HG03196 (cell line): ENCODE results near the gene AKAP10.
"Not testable (repeated sequence)": the region's sequence is repeated elsewhere in the genome, so short reads cannot be mapped to it uniquely, and the experiment has no call there.

ENCODE experiments used
- ATAC-seq: cut with Tn5 transposase; IDR thresholded peaks from one replicate; pipeline ENCODE4 v1.9.1; 2021; ENCODE audit not compliant: unreplicated experiment

Gene AKAP10

DNA sequence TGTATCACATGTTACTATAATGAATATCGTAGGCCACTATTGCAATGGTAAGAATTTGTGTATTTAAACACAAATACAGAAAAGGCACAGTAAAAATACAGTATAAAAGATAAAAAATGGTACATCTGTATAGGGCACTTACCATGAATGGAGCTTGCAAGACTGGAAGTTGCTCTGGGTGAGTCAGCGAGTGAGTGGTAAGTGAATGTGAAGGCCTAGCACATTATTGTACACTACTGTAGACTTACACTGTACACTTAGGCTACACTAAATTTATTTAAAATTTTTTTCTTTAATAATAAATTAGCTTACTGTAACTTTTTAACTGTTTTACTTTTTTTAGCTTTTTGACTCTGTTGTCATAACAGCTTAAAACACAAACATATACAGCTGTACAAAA is 42.5 kb downstream of the AKAP10 start:
- ATAC-seq: no peak

DNA sequence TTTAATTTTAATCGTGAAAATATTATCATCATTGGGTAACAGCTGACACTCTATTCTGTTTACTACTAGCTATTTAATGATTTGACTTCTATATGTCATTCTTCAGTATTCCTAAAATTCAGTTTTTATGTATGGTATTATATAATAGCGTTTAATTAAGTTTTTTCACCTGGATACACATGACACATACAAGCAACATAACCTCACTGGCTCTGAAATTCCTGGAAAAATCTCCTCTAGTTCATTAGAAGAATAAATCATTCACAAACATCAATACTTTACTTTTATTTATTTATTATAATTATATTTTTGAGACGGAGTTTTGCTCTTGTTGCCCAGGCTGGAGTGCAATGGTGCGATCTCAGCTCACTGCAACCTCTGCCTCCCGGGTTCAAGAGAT is 44.0 kb downstream of the AKAP10 start:
- no peak for ATAC-seq

DNA sequence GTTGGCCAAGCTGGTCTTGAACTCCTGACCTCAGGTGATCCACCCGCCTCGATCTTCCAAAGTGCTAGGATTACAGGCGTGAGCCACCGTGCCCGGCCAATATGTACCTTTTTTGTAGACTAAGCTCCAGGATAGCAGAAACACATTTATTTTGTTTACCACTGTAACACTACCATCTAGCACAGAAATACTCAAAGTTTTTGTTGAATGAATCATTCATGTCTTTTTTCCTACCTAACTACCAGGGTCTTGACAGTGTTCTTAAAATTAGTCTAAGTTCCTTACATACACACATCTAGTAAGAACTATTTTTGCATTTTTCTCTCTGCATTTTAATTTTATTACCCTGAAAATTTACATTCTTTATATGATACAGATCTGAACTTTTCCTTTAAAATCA is 44.4 kb downstream of the AKAP10 start:
- ATAC-seq: no peak

DNA sequence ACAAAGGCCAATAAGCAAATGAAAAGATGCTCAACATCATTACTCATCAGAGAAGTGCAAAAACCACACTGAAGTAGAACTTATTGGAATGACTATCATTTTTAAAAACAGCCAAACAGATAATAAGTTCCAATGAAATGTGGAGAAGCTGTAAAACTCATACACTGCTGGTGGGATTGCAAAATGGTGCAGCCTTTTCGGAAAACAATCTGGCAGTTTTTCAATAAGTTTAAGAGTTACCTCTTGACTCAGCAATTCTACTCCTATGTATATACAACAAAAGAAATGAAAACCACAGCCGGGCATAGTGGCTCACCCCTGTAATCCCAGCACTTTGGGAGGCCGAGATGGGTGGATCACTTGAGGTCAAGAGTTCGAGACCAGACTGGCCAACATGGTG is 49.3 kb downstream of the AKAP10 start:
- ATAC-seq: no peak

DNA sequence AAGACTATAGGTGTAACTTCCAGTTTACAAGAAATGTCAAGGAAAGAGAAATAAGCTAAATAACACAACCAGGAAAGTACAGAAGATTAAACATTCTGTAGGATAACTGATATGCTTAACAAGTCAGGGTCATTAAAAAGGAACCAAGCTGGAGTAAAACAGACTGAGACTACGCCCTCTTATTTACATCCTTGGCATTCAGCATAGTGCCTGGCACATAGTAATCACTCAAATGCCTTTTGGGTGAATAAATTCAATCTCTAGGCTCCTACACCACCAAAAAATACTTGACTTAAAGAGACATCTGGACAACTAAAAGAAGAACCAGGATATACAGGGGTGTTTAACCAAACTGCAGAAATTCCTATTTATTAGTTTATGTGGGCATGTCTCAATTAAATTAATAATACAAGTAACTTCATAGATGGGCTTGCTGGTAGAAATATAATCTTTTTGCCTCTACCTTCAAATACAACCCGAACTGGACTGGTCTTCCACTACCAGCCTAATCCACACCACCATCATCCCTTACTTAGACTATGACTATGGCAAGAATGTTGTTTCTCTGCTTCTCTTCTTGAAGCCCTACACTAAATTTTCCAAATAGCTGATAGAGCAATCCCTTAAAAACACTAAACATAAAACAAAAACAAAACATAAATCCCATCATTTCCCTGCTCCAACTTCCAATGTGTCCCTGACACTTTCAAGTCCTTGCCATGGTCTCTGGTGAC is 62.2 kb downstream of the AKAP10 start:
- ATAC-seq: no peak

DNA sequence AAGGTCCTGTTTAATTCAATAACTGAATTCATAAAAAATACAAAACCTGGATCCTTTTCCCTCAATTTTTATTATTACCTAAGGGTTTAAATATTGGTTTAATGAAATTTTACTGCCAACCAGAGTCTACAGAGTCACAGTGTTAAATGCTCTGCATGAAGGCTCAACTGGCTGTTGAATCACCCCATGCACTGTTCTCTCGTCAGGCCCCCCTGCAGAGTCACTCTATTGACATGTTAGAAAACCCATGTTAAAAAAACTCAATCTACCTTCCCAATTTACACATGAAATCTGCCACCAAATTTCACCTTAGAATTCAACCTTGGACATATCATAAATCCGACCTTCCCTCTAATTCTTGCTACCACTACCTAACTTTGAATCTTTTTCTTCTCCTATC is 66.6 kb downstream of the AKAP10 start:
- no peak for ATAC-seq

DNA sequence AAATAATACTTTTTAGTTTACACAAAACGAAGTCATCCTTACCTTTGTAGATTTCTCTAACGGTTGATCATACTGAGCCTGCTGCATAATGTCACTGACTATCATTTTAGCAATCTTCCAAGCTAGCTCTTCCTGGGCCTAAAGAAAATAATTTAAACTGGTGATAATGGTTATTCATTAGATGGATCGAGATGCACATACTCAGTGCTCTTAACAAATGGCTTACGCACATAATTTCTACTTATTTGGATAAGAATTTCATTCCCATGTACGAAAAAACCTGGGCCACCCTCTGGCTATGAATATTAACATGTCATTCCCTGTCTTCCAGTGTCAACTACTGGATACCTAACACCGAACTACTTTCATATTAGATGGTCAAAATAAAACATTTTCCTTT is 68.5 kb downstream of the AKAP10 start:
- no peak for ATAC-seq

DNA sequence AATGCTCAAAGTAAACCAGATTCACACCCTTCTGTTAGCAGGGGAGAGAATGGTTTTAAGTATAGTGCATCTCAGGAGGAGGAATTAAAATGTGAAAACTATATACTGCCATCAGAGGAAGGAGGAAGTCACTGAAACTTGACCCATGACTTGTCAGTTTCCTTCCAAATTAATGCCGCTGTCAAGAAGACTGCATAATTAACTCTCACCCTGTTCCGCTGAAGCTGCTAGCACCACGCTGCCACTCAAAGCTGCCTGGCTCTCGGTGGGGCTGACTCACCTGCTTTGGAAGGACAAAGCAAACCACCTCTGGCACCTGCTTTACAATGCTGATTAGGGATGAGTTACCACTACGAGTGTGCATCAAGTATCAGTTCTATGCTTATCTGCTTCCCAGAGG is 72.1 kb downstream of the AKAP10 start:
- ATAC-seq: no peak

DNA sequence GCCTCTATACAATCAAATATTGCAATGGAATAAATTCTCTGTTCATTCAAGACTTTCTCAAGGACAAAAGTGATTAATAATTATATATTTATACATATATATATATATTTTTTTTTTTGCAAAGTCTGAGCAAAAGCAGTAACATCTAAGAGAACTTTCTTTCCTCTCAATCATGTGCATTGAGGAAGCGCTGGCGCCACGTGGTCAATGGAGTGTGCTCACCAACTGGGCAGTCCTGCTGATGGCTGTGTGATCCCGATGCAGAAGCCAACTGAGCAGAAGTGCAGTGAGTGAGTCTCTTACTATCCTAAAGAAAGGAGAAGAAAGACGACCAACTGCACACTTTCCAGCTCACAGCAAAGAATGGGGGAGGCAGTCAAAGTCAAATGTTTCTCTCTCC is 72.7 kb downstream of the AKAP10 start:
- no peak for ATAC-seq

DNA sequence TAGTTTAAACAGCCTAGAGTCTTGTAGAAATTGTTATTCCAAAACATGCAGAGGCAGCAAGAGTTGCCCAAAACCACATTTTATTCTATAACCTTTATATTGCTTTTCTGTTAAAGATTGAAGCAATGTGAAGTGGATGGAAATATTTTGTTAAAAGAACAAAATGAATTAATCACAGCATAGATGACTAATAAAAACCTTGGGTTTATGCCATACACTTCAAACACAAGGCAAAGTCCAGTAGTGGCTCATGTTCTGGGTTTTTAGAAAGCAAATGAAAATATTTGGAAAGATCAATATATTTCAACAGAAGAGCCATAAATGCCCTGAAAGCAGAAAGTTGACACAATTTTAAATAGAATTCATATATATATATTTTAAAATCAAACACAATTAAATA is 73.2 kb downstream of the AKAP10 start:
- no peak for ATAC-seq

DNA sequence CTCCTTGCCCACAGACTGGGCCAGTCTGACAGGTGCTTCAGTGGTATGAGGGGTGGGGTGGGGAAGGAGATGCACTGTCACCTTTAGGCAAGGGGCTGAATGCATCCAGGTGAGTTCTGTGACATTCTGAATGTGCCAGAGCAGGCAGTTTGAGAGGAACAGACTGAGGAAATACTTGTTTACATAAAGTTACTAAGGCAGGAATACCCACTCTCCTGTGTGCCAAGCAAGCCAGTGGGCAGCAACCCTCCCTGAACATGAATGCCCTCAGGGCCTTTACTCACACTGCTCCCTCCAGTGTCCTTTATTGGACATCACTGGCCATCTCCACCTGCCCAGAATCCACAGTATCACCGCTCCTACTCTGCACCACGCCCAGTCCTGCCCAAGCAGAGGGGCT is 76.8 kb downstream of the AKAP10 start:
- ATAC-seq: no peak

DNA sequence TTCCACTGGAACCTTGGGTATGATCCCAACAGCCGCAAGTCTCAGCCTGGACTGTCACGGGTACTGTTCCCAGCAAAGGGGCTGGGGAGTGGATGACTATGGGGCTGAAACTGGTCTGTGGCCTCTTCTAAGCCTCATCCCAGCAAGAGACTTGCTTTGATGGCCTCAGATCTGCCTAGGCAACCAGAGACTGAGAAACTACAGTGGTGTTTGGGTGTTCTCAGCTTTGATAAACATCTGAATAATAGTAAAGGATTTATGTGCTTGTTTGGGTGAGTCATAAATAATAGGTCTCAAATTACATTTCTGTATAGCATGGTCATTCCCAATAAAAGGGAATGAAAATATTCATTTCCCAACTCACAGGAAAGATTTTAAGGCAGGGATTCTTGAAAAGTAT is 79.7 kb downstream of the AKAP10 start:
- ATAC-seq: no peak

DNA sequence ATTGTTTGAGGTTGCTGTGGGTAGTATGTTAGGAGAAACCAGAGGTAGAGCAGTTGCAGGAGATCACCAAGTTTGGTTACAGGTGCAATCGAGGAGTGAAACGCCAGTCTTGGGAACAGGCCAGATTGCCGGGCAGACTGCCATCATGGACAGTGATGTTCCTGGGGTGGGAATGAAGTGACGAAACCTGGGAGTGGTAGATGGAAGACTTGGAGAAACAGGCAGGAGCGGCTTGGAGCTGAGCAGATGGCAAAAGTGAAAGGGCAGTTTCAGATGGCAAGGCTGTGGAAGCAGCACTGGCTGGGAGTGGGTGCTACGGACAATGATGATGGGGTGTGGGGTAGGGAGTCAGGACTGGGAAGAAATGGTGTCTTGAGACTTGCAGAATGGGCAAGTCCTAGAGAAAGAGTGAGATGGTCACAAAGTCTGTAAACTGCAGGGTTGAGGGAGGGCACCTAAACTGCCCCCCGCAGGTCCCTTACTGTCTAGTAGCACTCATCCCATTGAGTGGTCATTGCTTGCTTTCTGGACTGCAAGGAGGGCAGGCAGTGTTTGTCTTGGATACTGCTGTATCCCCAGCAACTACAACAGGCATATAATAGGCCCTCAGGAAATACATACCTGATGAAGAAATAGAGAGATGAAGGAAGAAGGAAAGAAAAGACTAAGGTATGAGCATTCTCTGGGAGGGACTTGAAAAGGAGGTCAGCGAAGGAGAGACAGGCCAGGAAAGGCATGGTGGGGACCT is 80.4 kb downstream of the AKAP10 start:
- ATAC-seq: no peak

DNA sequence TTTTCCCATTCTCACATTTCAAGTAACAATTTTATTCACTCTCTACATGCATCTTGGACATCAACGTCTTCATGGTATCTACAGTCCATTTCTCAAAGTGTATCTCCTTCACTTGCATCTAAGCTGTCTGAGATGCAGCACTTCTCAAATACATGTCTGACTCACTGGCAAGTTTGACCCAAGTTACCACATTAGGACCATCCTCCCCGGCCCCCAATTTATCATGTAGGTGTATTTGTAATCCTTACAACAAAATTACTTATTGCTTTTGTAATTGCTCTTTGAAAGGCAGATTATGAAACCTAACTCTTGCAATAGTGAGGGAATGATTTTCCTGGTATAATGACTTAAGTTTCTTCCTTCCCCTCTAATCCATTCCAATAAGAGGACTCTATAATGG is 80.9 kb downstream of the AKAP10 start:
- no peak for ATAC-seq

DNA sequence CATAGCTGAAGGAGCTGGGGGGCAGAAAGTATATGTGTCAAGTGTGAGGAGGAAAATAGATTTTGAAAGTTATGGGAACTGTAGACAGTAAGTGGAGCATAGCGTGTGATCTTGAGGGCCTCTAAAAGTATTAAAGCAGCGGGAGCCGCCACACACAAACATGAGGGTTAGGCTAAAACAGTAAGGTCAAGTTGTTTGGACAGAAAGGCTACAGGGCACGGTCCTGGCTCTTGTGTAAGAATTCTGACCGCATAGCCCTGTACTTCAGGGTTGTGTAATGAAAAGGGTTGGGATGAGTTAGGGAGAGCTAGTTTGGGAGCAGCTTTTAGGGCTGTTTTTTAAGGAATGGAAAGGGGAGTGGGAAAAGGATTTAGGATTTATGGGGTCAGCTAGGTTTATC is 87.1 kb downstream of the AKAP10 start:
- ATAC-seq: not testable (repeated sequence)

DNA sequence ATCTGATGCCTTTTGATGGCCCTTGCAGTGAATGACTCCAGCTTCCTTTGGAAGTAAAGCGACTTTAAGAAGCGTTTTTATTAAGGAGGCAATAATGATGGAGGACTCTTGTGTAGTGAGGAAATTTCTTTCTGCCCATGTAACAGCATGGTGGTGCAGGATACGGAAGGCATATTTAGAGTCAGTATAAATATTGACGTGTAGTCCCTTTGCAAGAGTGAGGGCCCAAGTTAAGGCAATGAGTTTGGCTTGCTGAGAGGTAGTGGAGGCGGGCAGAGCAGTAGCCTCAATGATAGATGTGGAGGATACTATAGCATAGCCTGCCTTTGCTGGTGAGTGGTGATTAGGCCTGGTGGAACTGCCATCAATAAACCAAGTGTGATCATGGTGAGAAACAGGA is 87.6 kb downstream of the AKAP10 start:
- ATAC-seq: not testable (repeated sequence)

DNA sequence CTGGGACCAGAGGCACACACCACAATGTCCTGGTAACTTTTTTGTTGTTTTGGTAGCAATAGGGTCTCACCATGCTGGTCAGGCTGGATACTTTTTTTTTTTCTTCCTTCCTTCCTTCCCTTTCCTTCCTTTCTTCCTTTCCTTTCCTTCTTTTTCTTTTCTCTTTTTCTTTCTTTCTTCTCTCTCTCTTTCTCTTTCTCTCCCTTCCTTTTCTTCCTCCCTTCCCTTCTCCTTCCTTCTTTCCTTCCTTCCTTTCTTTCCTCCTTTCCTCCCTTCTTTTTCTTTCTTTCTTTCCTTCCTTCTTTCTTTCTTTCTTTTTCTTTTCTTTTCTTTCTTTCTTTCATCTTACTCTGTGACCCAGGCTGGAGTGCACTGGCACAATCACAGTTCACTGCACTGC is 91.5 kb downstream of the AKAP10 start:
- no peak for ATAC-seq

DNA sequence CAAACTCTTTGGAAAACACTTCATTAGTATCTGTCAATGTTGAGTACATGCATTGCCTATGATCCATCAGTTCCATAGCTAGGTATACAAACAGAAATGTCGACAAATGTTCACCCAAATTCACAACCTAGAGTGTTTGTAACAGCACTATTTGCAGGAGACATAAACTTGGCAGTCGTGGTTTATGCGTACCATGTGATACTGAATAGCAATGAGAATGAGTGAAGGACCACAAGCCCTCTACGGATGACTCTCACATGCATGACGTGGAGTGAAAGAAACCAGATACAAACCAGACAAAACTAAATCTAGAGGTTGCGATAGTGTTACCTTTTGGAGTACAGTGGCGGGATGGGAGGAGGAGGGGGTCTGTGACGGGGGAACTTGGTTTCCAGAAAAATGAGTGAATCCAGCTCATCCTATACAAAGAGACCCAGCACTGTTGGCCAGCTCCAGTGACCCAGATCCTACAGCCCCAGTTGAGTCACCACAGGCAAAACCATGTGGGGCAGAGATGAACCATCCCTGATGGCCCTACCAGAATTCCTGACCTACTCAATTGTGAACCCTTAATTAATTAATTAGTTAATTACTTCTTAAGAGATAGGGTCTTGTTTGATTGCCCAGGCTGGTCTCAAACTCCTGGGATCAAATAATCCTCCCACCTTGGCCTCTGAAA is 94.0 kb downstream of the AKAP10 start:
- no peak for ATAC-seq

DNA sequence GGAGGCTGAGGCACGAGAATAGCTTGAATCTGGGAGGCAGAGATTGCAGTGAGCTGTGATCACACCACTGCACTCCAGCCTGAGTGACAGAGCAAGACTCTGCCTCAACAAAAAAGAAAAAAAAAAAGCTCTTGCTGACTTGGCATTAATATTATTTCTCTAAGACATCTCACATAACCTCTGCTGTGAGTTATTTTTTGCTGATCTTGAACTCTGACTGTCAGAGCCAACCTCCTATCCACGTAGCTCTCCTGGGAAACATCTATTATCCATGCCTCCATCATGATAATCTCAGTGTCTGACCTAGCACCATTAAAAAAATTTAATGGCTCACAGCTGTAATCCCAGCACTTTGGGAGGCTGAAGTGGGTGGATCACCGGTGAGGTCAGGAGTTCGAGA is 97.2 kb downstream of the AKAP10 start:
- no peak for ATAC-seq

DNA sequence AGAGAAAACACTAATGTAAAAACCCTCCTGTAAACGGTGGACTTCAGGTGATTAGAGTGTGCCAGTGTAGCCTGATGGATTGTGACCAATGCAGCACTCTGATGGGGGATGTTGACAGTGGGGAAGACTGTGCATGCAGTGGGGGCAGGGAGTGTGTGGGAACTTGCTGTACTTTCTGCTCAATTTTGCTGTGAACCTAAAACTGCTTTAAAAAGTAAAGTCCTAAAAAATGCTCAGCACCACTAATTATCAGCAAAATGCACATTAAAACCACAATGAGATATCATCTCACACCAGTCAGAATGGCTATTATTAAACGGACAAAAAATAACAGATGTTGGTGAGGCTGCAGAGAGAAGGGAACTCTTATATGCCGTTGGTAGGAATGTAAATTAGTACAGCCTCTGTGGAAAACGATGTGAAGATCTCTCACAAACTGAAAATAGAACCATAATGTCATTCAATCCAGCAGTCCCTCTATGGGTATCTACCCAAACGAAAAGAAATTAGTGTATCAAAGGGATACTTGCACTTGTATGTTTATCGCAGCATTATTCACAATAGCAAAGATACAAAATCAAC is 100.2 kb downstream of the AKAP10 start:
- no peak for ATAC-seq

DNA sequence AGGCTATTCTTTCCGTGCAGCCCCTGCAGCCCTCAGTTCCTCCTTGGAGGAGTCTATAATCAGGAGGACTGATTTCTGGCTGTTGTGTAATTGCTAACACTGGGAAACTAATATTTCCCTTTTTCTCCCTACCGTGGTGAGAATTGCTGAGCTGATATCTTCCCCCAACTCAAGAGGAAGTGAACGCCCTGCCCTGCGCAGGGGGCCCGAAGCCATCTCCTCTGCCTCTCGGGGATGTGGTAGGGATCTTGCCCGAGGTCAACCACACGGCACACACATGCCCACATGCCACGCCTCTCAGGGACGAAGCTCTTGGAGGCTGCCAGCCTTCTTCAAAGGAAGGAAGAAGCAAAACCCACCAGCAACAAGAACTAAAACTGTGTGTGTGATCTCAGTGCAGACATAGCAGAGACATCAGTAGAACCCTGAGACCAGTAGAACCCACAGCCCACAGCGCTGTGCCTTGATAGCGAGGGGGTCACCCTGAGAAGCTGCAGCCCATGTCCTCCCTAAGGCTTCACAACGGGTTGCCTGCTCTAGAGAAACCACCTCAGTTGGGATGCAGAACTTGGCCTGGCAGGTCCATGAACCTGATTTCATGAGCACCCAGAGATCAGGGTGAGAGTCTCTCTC is 101.0 kb downstream of the AKAP10 start:
- no peak for ATAC-seq
